ENCODE data around the gene HAVCR2.
A peak's percentile ranks its signal among the peaks of the same experiment; 100 is the strongest.
"Not testable (repeated sequence)": the region's sequence is repeated elsewhere in the genome, so short reads cannot be mapped to it uniquely, and the experiment has no call there.

The HAVCR2 gene

GRCh38 chr5:157086751-157087359 lies 22.0 kb downstream of the HAVCR2 start:
- no peak for DNase-seq

GRCh38 chr5:157085930-157086329 lies 22.9 kb downstream of the HAVCR2 start:
- no peak for DNase-seq

- DNase-seq: no peak
Measured at GRCh38 chr5:157080286-157080685, 28.6 kb downstream of the HAVCR2 start.

- no peak for DNase-seq
Measured at GRCh38 chr5:157076558-157076957, 32.3 kb downstream of the HAVCR2 start.

- DNase-seq: no peak
Measured at GRCh38 chr5:157072508-157072907, 36.3 kb downstream of the HAVCR2 start.

- no peak for DNase-seq
Measured at GRCh38 chr5:157069949-157070348, 38.9 kb downstream of the HAVCR2 start.

- no peak for DNase-seq
Measured at GRCh38 chr5:157068785-157069184, 40.1 kb downstream of the HAVCR2 start.

- no peak for DNase-seq
Measured at GRCh38 chr5:157068339-157068738, 40.5 kb downstream of the HAVCR2 start.

- peak; percentile 64 for DNase-seq
Measured at GRCh38 chr5:157067005-157067404, 41.8 kb downstream of the HAVCR2 start.

GRCh38 chr5:157066080-157066479 lies 42.8 kb downstream of the HAVCR2 start:
- DNase-seq: no peak

- no peak for DNase-seq
Measured at GRCh38 chr5:157063776-157064430, 44.9 kb downstream of the HAVCR2 start.

GRCh38 chr5:157059891-157060290 lies 49.0 kb downstream of the HAVCR2 start:
- DNase-seq: no peak

- no peak for DNase-seq
Measured at GRCh38 chr5:157059093-157059539, 49.7 kb downstream of the HAVCR2 start, which contains the start of gene HAVCR1. HAVCR1 (minus strand) TSS chr5:157059116; CDS start chr5:157057943, 1,173 bp downstream.

GRCh38 chr5:157057459-157058370 lies 51.1 kb downstream of the HAVCR2 start:
- peak; percentile 97 for DNase-seq

- DNase-seq: not testable (repeated sequence)
Measured at GRCh38 chr5:157056848-157057247, 52.0 kb downstream of the HAVCR2 start.

- no peak for DNase-seq
Measured at GRCh38 chr5:157051604-157052245, 57.1 kb downstream of the HAVCR2 start.

- no peak for DNase-seq
Measured at GRCh38 chr5:157050050-157050449, 58.8 kb downstream of the HAVCR2 start.

GRCh38 chr5:157049605-157050004 lies 59.2 kb downstream of the HAVCR2 start:
- DNase-seq: no peak

GRCh38 chr5:157047898-157048297 lies 60.9 kb downstream of the HAVCR2 start:
- no peak for DNase-seq

GRCh38 chr5:157047016-157047415 lies 61.8 kb downstream of the HAVCR2 start:
- not testable (repeated sequence) for DNase-seq

GRCh38 chr5:157046041-157046440 lies 62.8 kb downstream of the HAVCR2 start:
- no peak for DNase-seq

- no peak for DNase-seq
Measured at GRCh38 chr5:157045601-157046000, 63.2 kb downstream of the HAVCR2 start.

All from NCI-H524 treated with DMSO at 0.1 percent for 48 hours (cell line).